ENCODE data around the gene HNRNPH3.
"Not testable (repeated sequence)": the region's sequence is repeated elsewhere in the genome, so short reads cannot be mapped to it uniquely, and the experiment has no call there.

The HNRNPH3 gene

GRCh38 chr10:68315582-68315981, 16.3 kb upstream of the HNRNPH3 start:
- H3K9me2 ChIP-seq (replicated peaks; ENCODE audit: control insufficient read depth, low read length): no peaks in the 10 kb centered on the region
- peaks cover 10% of the 10 kb centered on the region for H3K4me1 ChIP-seq (ENCODE audit: control insufficient read depth, low read length)
- no peaks in the 10 kb centered on the region for H3K27me3 ChIP-seq (ENCODE audit: control insufficient read depth, low read length)
- no peaks in the 10 kb centered on the region for H3F3A ChIP-seq (ENCODE audit: control insufficient read depth, insufficient read depth)
- H3K27ac ChIP-seq (ENCODE audit: low read depth, low read length): no peak overlapping the region
- H3K79me2 ChIP-seq (ENCODE audit: control insufficient read depth, low read length): no peaks in the 10 kb centered on the region
- peaks cover 6% of the 10 kb centered on the region; the same call in 1 of the 2 replicates for H3K9me3 ChIP-seq (ENCODE audit: control insufficient read depth, insufficient read depth, low read length)
- TF ChIP-seq CTCF (IDR thresholded peaks at IDR 0.05; ENCODE audit: low read depth, low read length, poor library complexity, severe bottlenecking) (no peak), EZH2phosphoT487 (IDR thresholded peaks at IDR 0.05; ENCODE audit: borderline replicate concordance, low read length) (no peak)
- no peak overlapping the region for H3K4me3 ChIP-seq (ENCODE audit: low read length)
- no peaks in the 10 kb centered on the region for H3K36me3 ChIP-seq (ENCODE audit: control insufficient read depth, low read length)
- no peaks in the 10 kb centered on the region for H4K20me1 ChIP-seq (ENCODE audit: control insufficient read depth, insufficient read depth, low read depth, low read length)
- H3K4me2 ChIP-seq (ENCODE audit: low read length): no peak overlapping the region

GRCh38 chr10:68318331-68319059, 13.4 kb upstream of the HNRNPH3 start:
- no peak overlapping the region for H3K4me2 ChIP-seq (ENCODE audit: low read length)
- H3K79me2 ChIP-seq (ENCODE audit: control insufficient read depth, low read length): no peaks in the 10 kb centered on the region
- peaks cover 6% of the 10 kb centered on the region; the same call in 1 of the 2 replicates for H3K9me3 ChIP-seq (ENCODE audit: control insufficient read depth, insufficient read depth, low read length)
- H4K20me1 ChIP-seq (ENCODE audit: control insufficient read depth, insufficient read depth, low read depth, low read length): no peaks in the 10 kb centered on the region
- no peaks in the 10 kb centered on the region for H3K9me2 ChIP-seq (replicated peaks; ENCODE audit: control insufficient read depth, low read length)
- peaks cover 6% of the 10 kb centered on the region for H3K4me1 ChIP-seq (ENCODE audit: control insufficient read depth, low read length)
- H3F3A ChIP-seq (ENCODE audit: control insufficient read depth, insufficient read depth): no peaks in the 10 kb centered on the region
- no peak for TF ChIP-seq CTCF (IDR thresholded peaks at IDR 0.05; ENCODE audit: low read depth, low read length, poor library complexity, severe bottlenecking)
- no peak for TF ChIP-seq EZH2phosphoT487 (IDR thresholded peaks at IDR 0.05; ENCODE audit: borderline replicate concordance, low read length)
- no peak overlapping the region for H3K4me3 ChIP-seq (ENCODE audit: low read length)
- no peak overlapping the region for H3K27ac ChIP-seq (ENCODE audit: low read depth, low read length)
- no peaks in the 10 kb centered on the region for H3K27me3 ChIP-seq (ENCODE audit: control insufficient read depth, low read length)
- no peaks in the 10 kb centered on the region for H3K36me3 ChIP-seq (ENCODE audit: control insufficient read depth, low read length)

GRCh38 chr10:68324396-68324795, 7.5 kb upstream of the HNRNPH3 start:
- H3K4me3 ChIP-seq (ENCODE audit: low read length); H3F3A ChIP-seq (ENCODE audit: control insufficient read depth, insufficient read depth); H3K27me3 ChIP-seq (ENCODE audit: control insufficient read depth, low read length); H3K9me2 ChIP-seq (replicated peaks; ENCODE audit: control insufficient read depth, low read length); H4K20me1 ChIP-seq (ENCODE audit: control insufficient read depth, insufficient read depth, low read depth, low read length); H3K27ac ChIP-seq (ENCODE audit: low read depth, low read length); H3K9me3 ChIP-seq (ENCODE audit: control insufficient read depth, insufficient read depth, low read length); H3K79me2 ChIP-seq (ENCODE audit: control insufficient read depth, low read length); H3K4me2 ChIP-seq (ENCODE audit: low read length); H3K36me3 ChIP-seq (ENCODE audit: control insufficient read depth, low read length): not testable (repeated sequence)
- H3K4me1 ChIP-seq (ENCODE audit: control insufficient read depth, low read length): peaks cover 21% of the 10 kb centered on the region
